ENCODE data around the gene NYAP1. TPM values are rescaled to one million over a fixed set of nuclear protein-coding genes. Genes with fewer than 3 reads are reported as not detected.
A peak's percentile ranks its signal among the peaks of the same experiment; 100 is the strongest.
"Not testable (repeated sequence)": the region's sequence is repeated elsewhere in the genome, so short reads cannot be mapped to it uniquely, and the experiment has no call there.

Gene NYAP1
- total RNA-seq, 2 donors from 2014 or later: 1.3 TPM

DNA sequence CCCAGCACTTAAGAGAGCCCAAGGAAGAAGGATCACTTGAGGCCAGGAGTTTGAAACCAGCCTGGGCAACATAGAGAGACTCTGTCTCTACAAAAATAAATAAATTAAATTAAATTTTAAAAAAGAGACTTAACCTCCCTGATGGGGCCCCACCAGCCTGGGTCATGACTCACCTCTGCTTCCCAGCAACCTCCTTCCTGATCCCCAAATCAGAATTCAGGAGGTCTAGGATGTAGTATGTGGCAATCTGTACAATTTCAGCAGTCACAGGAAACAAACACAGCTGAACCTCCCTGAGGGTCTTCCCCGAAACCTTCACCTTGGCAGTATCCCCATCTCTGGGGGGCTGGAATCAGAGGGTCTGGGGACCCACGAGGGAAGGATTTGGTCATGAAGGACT, 37.7 kb upstream of the NYAP1 start:
- no peak for ATAC-seq
- H3K9me3 ChIP-seq (ENCODE audit: control insufficient read depth, low read length, poor library complexity, severe bottlenecking): no peaks in the 10 kb centered on the region
- Mint-ChIP-seq H3K4me3 (no peak overlapping the region), H3K27me3 (no peaks in the 10 kb centered on the region), H3K27ac (no peak overlapping the region), H3K36me3 (ENCODE audit: low read depth) (no peaks in the 10 kb centered on the region), H3K4me1 (peaks cover 12% of the 10 kb centered on the region)
- no peak for DNase-seq

DNA sequence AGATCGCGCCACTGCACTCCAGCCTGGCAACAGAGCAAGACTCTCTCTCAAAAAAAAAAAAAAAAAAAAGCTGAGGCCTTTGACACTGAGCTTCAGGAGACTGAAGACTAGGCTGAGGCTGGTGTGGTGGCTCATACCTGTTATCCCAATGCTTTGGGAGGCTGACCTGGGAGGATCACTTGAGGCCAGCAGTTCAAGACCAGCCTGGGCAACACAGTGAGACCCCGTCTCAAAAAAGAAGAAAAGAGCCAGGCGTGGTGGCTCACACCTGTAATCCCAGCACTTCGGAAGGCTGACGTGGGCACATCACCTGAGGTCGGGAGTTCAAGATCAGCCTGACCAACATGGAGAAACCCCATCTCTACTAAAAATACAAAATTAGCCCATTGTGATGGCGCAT, 36.4 kb upstream of the NYAP1 start:
- not testable (repeated sequence) for H3K27me3 Mint-ChIP-seq; DNase-seq; H3K4me3 Mint-ChIP-seq; H3K27ac Mint-ChIP-seq; H3K36me3 Mint-ChIP-seq (ENCODE audit: low read depth); ATAC-seq; H3K9me3 ChIP-seq (ENCODE audit: control insufficient read depth, low read length, poor library complexity, severe bottlenecking)
- H3K4me1 Mint-ChIP-seq: peaks cover 12% of the 10 kb centered on the region

DNA sequence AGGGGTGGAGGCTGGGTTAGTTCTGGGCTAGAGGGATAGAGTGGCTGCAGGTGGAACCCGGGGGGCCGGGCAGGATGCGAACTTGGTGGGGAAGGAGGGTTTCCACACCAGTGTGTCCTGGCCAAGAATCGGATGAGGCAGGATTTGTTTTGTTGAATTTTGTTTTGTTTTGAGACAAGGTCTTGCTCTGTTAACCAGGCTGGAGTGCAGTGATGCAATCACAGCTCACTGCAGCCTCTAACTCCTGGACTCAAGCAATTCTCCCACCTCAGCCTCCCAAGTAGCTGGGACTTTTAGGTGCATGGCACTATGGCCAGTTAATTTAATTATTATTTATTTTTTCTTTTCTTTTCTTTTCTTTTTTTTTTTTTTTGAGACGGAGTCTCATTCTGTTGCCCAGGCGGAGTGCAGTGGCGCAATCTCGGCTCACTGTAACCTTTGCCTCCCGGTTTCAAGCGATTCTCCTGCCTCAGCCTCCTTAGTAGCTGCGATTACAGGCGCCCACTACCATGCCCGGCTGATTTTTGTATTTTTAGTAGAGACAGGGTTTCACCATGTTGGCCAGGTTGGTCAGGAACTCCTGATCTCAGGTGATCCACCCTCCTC, 34.4 kb upstream of the NYAP1 start:
- Mint-ChIP-seq H3K4me3 (no peak overlapping the region), H3K4me1 (peaks cover 11% of the 10 kb centered on the region), H3K36me3 (ENCODE audit: low read depth) (no peaks in the 10 kb centered on the region), H3K27me3 (no peaks in the 10 kb centered on the region), H3K27ac (no peak overlapping the region)
- DNase-seq (no peak), ATAC-seq (no peak)
- H3K9me3 ChIP-seq (ENCODE audit: control insufficient read depth, low read length, poor library complexity, severe bottlenecking): no peaks in the 10 kb centered on the region

DNA sequence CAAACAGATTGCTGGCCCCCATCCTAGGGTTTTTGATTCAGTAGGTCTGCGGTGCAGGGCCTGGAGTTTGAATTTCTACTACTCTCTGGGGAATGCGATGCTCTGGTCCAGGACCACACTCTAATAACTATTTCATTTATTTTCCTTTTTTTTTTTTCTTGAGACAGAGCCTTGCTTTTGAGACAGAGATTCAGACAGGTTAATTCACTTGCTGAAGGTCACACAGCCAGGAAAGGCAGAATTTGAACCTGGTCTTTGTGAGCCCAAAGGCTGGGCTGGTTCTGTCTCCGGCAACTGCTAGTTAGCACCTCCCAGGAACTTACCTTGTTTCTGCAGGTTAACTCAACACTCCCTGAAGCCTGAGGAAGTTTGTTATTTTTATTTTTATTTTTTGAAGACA, 31.2 kb upstream of the NYAP1 start:
- Mint-ChIP-seq H3K27me3 (no peaks in the 10 kb centered on the region), H3K27ac (no peak overlapping the region), H3K4me1 (peaks cover 11% of the 10 kb centered on the region), H3K4me3 (no peak overlapping the region), H3K36me3 (ENCODE audit: low read depth) (no peaks in the 10 kb centered on the region)
- DNase-seq: no peak
- no peaks in the 10 kb centered on the region for H3K9me3 ChIP-seq (ENCODE audit: control insufficient read depth, low read length, poor library complexity, severe bottlenecking)
- ATAC-seq: no peak

DNA sequence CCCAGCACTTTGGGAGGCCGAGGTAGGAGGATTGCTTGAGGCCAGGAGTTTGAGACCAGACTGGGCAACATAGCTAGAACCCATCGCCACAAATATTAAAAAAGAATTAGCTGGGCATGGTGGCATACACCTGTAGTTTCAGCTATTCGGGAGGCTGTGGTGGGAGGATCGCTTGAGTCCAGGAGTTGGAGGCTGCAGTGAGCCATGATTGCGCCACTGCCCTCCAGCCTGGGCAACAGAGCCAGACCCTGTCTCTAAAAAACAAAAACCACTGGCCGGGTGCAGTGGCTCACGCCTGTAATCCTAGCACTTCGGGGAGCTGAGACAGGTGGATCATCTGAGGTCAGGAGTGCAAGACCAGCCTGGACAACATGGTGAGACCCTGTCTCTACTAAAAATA, 29.9 kb upstream of the NYAP1 start:
- not testable (repeated sequence) for H3K4me3 Mint-ChIP-seq; DNase-seq; ATAC-seq; H3K27me3 Mint-ChIP-seq; H3K27ac Mint-ChIP-seq; H3K9me3 ChIP-seq (ENCODE audit: control insufficient read depth, low read length, poor library complexity, severe bottlenecking); H3K36me3 Mint-ChIP-seq (ENCODE audit: low read depth)
- H3K4me1 Mint-ChIP-seq: peaks cover 12% of the 10 kb centered on the region

DNA sequence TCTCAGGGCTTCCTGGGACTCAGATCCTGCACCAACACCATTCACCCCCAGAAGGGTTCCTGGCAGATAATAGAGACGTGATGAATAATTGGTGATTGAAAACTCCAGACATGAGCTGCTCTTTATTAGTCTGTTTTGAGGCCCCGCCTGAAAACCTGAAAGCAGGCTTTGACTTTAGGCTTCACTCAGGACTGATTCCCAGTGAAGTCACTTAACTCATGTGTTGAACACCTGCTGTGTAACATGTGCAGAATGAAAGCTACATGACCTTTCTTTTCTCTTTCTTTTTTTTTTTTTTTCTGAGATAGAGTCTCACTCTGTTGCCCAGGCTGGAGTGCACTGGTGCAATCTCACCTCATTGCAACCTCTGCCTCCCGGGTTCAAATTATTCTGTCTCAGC, 28.5 kb upstream of the NYAP1 start:
- no peaks in the 10 kb centered on the region for H3K27me3 Mint-ChIP-seq
- ATAC-seq: no peak

DNA sequence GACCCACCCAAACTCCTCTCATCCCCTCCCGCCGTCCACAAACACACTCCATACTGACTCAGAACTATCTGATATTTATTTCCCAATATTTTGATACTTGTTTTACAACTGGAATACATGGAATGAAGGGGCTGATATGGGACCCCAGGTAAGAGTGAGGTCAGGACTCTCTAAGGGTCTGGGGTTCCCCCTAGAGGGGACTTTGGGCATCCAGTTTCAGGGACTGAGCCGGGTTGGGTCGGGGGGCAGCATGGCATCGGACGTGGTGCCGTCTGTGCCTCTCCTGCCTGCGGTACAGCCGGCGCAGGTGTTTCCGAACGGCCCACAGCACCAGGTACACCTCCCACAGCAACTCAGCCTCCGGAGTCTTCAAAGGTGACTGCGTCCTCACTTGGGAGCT, 27.2 kb upstream of the NYAP1 start:
- H3K27ac Mint-ChIP-seq: no peak overlapping the region
- no peaks in the 10 kb centered on the region for H3K9me3 ChIP-seq (ENCODE audit: control insufficient read depth, low read length, poor library complexity, severe bottlenecking)
- ATAC-seq: no peak
- no peak overlapping the region for H3K4me3 Mint-ChIP-seq
- H3K4me1 Mint-ChIP-seq: peaks cover 8% of the 10 kb centered on the region
- H3K27me3 Mint-ChIP-seq: no peaks in the 10 kb centered on the region
- H3K36me3 Mint-ChIP-seq (ENCODE audit: low read depth): no peaks in the 10 kb centered on the region
- DNase-seq: no peak

More for the DNA sequence above, 28.5 kb upstream of the NYAP1 start:
- DNase-seq: no peak
- Mint-ChIP-seq H3K36me3 (ENCODE audit: low read depth) (no peaks in the 10 kb centered on the region), H3K27ac (peak overlapping the region; percentile 67), H3K4me3 (no peak overlapping the region), H3K4me1 (peaks cover 12% of the 10 kb centered on the region)
- no peaks in the 10 kb centered on the region for H3K9me3 ChIP-seq (ENCODE audit: control insufficient read depth, low read length, poor library complexity, severe bottlenecking)

DNA sequence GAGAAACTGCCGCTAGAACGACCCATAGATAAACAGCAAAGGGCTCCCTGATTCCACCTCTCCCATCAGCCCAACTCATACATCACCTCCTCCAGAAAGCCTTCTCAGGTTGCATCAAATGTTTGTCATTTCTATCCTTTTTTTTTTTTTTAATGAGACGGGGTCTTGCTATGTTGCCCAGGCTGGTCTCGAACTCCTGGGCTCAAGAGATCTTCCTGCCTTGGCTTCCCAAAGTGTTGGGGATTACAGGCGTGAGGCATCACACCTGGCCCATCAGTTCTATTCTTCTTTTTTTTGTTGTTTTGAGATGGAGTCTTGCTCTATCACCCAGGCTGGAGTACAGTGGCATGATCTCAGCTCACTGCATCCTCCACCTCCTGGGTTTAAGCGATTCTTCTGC, 26.7 kb upstream of the NYAP1 start:
- no peak for DNase-seq
- ATAC-seq: no peak
- H3K36me3 Mint-ChIP-seq (ENCODE audit: low read depth): no peaks in the 10 kb centered on the region
- H3K27ac Mint-ChIP-seq: no peak overlapping the region
- no peaks in the 10 kb centered on the region for H3K27me3 Mint-ChIP-seq
- H3K4me3 Mint-ChIP-seq: no peak overlapping the region
- no peaks in the 10 kb centered on the region for H3K9me3 ChIP-seq (ENCODE audit: control insufficient read depth, low read length, poor library complexity, severe bottlenecking)
- peaks cover 8% of the 10 kb centered on the region for H3K4me1 Mint-ChIP-seq

DNA sequence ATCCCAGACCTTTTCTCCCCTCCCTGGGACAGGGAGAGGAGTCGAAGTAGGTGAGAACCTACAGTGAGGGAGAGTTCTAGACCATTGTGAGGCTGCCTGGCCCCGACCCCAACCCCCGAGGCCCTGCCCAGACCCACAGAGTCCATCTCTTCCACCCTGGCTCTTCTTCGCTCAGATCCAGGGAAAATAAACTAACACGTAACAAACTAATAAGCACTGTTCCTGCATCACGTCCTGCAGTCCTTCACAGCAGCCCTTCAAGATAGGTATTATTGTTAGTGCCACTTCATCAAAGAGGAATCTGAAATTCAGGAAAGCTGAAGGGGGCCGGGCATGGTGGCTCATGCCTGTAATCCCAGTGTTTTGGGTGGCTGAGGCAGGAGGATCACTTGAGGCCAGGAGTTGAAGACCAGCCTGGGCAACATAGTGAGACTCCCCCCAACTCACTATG, 19.5 kb upstream of the NYAP1 start, which contains the start of gene SPACDR:
SPACDR (minus strand) TSS at position 51 of the 451 bp plus-strand sequence. CDS start 235 bp downstream, outside the sequence.
- no peaks in the 10 kb centered on the region for H3K36me3 Mint-ChIP-seq (ENCODE audit: low read depth)

DNA sequence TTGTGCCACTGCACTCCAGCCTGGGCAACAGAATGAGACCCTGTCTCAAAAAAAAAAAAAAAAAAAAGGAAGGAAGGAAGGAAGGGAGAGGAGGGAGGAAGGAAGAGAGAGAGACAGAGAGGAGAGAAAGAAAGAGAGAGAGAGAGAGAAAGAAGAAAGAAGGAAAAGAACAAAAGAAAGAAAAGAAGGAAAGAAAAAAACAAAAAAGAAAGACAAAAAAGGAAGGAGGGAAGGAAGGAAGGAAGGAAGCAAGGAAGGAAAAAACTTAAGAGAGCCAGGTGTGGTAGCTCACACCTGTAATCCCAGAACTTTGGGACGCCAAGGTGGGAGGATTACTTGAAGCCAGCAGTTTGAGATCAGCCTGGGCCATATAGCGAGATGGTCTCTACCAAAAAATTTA, 18.9 kb upstream of the NYAP1 start:
- H3K27ac Mint-ChIP-seq: peak overlapping the region; percentile 84
- no peaks in the 10 kb centered on the region for H3K9me3 ChIP-seq (ENCODE audit: control insufficient read depth, low read length, poor library complexity, severe bottlenecking)
- DNase-seq: no peak
- H3K27me3 Mint-ChIP-seq: no peaks in the 10 kb centered on the region
- H3K36me3 Mint-ChIP-seq (ENCODE audit: low read depth): no peaks in the 10 kb centered on the region
- ATAC-seq: no peak
- no peak overlapping the region for H3K4me3 Mint-ChIP-seq
- peaks cover 2% of the 10 kb centered on the region for H3K4me1 Mint-ChIP-seq

More for the DNA sequence above, 19.5 kb upstream of the NYAP1 start, which contains the start of gene SPACDR:
- H3K4me3 Mint-ChIP-seq: no peak within 1 kb of the TSS
- DNase-seq (no peak), ATAC-seq (no peak)
- no peaks in the 10 kb centered on the region for H3K27me3 Mint-ChIP-seq
- peaks cover 2% of the 10 kb centered on the region for H3K4me1 Mint-ChIP-seq
- peak within 1 kb of the TSS; percentile 84 for H3K27ac Mint-ChIP-seq
- no peaks in the 10 kb centered on the region for H3K9me3 ChIP-seq (ENCODE audit: control insufficient read depth, low read length, poor library complexity, severe bottlenecking)

DNA sequence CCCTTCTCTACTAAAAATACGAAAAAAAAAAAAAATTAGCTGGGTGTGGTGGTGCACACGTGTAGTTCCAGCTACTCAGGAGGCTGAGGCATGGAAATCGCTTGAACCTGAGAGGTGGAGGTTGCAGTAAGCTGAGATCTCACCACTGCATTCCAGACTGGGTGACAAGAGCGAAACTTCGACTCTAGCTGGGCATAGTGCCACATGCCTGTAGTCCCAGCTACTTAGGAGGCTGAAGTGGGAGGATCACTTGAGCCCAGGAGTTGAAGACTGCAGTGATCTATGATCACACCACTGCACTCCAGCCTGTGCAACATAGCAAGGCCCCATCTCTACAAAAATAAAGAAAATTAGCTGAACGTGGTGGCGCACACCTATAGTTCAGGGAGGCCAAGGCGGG, 18.4 kb upstream of the NYAP1 start:
- H3K4me1 Mint-ChIP-seq: peaks cover 4% of the 10 kb centered on the region
- no peak overlapping the region for H3K4me3 Mint-ChIP-seq
- H3K36me3 Mint-ChIP-seq (ENCODE audit: low read depth): no peaks in the 10 kb centered on the region

DNA sequence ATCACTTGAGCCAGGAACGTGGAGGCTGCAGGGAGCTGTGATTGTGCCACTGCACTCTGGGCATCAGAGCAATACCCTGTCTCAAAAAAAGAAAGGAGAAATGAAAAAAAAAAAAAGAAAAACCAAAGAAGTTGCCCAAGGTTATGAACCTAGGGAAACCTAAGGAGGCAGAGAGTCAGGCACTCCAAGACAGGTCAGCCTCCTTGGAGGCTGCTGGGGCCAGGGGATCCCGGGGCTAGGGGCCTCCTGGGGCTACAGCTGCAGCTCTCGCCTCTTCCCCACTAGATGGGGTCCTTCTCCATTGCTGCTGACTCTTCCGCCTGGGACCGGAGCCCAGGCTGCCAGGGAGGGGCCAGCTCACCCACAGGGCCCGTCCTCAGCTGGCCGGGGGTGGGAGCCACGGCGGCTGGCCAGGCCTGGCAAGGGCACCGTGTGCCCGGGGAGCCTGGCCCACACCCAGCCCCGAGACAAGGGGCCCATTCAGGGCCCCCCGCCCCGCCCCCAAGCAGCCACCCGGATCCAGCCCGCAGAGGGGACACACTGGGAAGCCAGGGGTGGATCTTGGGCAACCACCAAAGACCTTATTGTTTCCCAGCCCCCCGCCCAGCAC, 17.9 kb upstream of the NYAP1 start:
- Mint-ChIP-seq H3K4me1 (peaks cover 5% of the 10 kb centered on the region), H3K4me3 (no peak overlapping the region), H3K36me3 (ENCODE audit: low read depth) (no peaks in the 10 kb centered on the region), H3K27ac (peak overlapping the region; percentile 84), H3K27me3 (no peaks in the 10 kb centered on the region)
- H3K9me3 ChIP-seq (ENCODE audit: control insufficient read depth, low read length, poor library complexity, severe bottlenecking): no peaks in the 10 kb centered on the region
- ATAC-seq: no peak
- no peak for DNase-seq

More for the DNA sequence above, 18.4 kb upstream of the NYAP1 start:
- Mint-ChIP-seq H3K27ac (peak overlapping the region; percentile 84), H3K27me3 (no peaks in the 10 kb centered on the region)
- no peak for ATAC-seq
- no peaks in the 10 kb centered on the region for H3K9me3 ChIP-seq (ENCODE audit: control insufficient read depth, low read length, poor library complexity, severe bottlenecking)
- no peak for DNase-seq

DNA sequence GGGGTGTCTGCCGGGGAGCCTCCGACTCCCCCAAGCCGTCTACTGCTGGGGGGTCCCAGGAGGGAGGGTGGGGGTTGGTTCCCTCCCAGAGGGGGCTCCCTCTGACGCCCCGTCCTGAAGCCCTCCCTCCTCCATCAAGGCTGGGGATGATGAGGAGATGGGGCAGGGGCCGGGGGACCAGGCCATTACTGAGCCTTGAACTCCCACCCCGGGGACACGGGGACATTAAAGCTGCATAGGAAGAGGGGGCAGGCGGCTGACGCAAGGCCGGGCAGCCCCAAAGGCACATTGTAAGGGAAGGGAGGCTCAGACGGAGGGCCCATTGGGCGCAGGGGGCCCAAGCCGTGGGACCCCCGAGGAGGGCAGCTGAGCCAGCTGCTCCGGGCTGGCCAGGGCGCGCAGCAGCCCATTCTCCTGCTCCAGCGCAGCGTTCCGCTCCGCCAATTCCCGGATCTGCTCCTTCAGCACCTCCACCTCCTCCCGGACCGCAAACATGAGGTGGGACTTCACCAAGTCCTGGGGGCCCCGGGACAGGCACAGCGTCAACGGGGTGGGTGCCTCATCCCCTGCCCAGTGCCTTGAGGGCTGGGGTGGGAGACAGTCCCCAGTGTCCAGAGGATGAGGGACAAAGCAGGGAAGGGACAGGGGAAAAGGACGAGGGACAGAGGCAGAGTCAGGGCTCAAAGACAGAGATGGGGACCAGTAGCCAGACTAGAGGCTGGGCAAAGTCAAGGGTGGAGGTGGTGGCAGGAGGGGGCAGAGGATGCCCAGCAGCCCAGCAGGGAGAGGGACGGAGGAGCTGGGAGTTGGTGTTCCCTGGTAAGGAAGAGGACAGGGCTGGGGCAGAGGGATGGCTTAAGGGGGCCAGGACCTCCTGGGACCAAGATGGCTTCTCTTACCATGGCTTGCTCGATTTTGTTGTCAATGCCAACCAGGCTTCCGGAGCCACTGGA, 16.8 kb upstream of the NYAP1 start:
- Mint-ChIP-seq H3K4me3 (no peak overlapping the region), H3K27ac (peak overlapping the region; percentile 27)

More for the DNA sequence above, 16.8 kb upstream of the NYAP1 start:
- no peaks in the 10 kb centered on the region for H3K9me3 ChIP-seq (ENCODE audit: control insufficient read depth, low read length, poor library complexity, severe bottlenecking)
- ATAC-seq (no peak), DNase-seq (no peak)
- Mint-ChIP-seq H3K36me3 (ENCODE audit: low read depth) (no peaks in the 10 kb centered on the region), H3K4me1 (peaks cover 8% of the 10 kb centered on the region), H3K27me3 (no peaks in the 10 kb centered on the region)
